Mammary epithelial cell (primary cell): ENCODE measurements around the gene MBP.

ENCODE experiments used
- EZH2 ChIP-seq: IDR thresholded peaks from 2 replicates; pipeline ENCODE4 v1.6.1; 2012; ENCODE audit warnings: low read length, inconsistent platforms, borderline replicate concordance
- TF ChIP-seq, protein P1 (sequence below), 2 donors: IDR thresholded peaks in 1 of 2; conservative IDR thresholded peaks in 1 of 2; 2 replicates each; pipeline ENCODE4 v1.5.1; 2011 to 2012; ENCODE audit warnings: inconsistent platforms in 2 of 2, low read length in 2 of 2, mild to moderate bottlenecking in 2 of 2, control low read depth in 1 of 2, low read depth in 1 of 2; ENCODE audit not compliant: insufficient read depth in 1 of 2; ENCODE audit errors: extremely low read depth in 1 of 2

DNA sequence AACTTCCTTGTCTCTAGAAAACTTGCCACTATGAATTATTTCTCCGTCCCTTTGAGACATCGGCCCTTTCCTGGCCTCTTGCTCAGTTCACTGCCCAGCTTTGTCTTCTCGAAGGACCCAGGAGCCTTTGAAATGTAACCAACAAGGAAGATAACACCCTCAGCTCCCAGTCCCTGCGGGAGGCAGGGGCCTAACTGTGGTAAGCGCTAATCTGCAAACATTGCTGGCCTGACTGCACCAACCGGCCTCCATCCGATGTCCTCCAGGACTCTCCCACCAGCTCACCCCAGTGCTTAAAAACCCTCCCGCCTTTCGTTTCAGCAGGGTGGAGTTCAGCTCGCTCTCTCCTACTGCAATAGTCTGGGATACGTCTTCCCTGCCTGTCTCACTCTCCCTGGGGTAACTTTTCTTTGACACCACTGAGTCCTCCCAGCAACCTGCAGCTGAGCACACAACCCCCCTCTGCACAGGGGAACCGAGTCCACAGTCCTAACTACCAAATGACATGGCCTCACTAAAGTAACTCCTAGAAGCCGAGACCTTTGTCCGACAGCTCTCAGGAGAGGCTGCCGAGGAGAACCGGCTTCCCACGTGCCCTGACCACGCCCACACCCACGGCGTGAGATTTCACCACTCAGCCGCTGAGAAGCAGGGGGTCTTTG is 76.1 kb downstream of the MBP start:
- TF ChIP-seq, protein P1, sequence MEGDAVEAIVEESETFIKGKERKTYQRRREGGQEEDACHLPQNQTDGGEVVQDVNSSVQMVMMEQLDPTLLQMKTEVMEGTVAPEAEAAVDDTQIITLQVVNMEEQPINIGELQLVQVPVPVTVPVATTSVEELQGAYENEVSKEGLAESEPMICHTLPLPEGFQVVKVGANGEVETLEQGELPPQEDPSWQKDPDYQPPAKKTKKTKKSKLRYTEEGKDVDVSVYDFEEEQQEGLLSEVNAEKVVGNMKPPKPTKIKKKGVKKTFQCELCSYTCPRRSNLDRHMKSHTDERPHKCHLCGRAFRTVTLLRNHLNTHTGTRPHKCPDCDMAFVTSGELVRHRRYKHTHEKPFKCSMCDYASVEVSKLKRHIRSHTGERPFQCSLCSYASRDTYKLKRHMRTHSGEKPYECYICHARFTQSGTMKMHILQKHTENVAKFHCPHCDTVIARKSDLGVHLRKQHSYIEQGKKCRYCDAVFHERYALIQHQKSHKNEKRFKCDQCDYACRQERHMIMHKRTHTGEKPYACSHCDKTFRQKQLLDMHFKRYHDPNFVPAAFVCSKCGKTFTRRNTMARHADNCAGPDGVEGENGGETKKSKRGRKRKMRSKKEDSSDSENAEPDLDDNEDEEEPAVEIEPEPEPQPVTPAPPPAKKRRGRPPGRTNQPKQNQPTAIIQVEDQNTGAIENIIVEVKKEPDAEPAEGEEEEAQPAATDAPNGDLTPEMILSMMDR (conservative IDR thresholded peaks at IDR 0.05 in 1 of 2, IDR thresholded peaks at IDR 0.05 in 1 of 2; ENCODE audit: extremely low read depth in 1 of 2, insufficient read depth in 1 of 2, low read depth in 1 of 2, low read length in 2 of 2), result no peak
- TF ChIP-seq EZH2, result no peak
